ENCODE results near the gene COL1A1.

DNA sequence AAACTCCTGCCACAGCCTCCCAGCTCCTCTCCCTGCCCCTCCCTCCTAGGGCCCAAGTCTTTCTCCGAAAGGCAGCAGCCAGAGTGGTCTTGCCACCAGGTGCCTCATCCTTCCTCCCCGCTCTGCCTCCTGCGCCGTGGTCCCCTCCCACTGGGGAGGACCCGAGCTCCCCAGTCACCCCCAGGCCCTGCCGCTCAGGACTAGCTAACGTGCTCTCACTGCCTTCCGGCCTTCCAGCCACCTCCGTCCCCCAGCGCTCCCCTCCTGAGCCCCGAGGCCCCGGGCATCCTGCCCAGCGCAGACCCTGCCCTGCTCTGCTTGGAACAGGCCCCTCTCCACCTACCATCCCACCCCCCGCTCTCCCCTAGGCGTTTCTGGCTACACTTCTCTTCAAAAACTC is 19.4 kb upstream of the COL1A1 start:
- TF ChIP-seq, protein P1, sequence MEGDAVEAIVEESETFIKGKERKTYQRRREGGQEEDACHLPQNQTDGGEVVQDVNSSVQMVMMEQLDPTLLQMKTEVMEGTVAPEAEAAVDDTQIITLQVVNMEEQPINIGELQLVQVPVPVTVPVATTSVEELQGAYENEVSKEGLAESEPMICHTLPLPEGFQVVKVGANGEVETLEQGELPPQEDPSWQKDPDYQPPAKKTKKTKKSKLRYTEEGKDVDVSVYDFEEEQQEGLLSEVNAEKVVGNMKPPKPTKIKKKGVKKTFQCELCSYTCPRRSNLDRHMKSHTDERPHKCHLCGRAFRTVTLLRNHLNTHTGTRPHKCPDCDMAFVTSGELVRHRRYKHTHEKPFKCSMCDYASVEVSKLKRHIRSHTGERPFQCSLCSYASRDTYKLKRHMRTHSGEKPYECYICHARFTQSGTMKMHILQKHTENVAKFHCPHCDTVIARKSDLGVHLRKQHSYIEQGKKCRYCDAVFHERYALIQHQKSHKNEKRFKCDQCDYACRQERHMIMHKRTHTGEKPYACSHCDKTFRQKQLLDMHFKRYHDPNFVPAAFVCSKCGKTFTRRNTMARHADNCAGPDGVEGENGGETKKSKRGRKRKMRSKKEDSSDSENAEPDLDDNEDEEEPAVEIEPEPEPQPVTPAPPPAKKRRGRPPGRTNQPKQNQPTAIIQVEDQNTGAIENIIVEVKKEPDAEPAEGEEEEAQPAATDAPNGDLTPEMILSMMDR (IDR thresholded peaks at IDR 0.05) = no peak
- no peak for TF ChIP-seq POLR2A (IDR thresholded peaks at IDR 0.05)

Data from testis (tissue), 2 donors.